Astrocyte (in vitro differentiated cells and primary cell): ENCODE measurements around the gene BANP. TPM values are rescaled to one million over a fixed set of nuclear protein-coding genes. Genes with fewer than 3 reads are reported as not detected.
"Not testable (repeated sequence)": the region's sequence is repeated elsewhere in the genome, so short reads cannot be mapped to it uniquely, and the experiment has no call there.

ENCODE experiments used
- DNase-seq: peaks from one replicate; pipeline ENCODE4 v3.0.0-alpha.2; 2010; ENCODE audit warnings: low read depth
- FAIRE-seq: peaks from 2 replicates; lab custom pipeline; 2011; peaks lifted over from hg19 to GRCh38; lab: Jason Lieb, UNC
- H2AFZ ChIP-seq: 2 replicates; pipeline ENCODE4 v1.6.0; 2012; ENCODE audit warnings: low read depth, low read length, inconsistent platforms
- H3K27ac ChIP-seq: 2 replicates; pipeline ENCODE4 v1.5.1; 2011; ENCODE audit warnings: low read depth, low read length, inconsistent platforms
- H3K27me3 ChIP-seq: 2 replicates; pipeline ENCODE4 v1.6.0; 2011; ENCODE audit warnings: low read length, inconsistent platforms; ENCODE audit not compliant: insufficient read depth
- H3K36me3 ChIP-seq: 2 replicates; pipeline ENCODE4 v1.5.1; 2011; ENCODE audit warnings: low read length, inconsistent platforms; ENCODE audit not compliant: insufficient read depth
- H3K4me1 ChIP-seq: 2 replicates; pipeline ENCODE4 v1.5.1; 2011; ENCODE audit warnings: low read length, inconsistent platforms; ENCODE audit not compliant: insufficient read depth
- H3K4me2 ChIP-seq: 2 replicates; pipeline ENCODE4 v1.6.0; 2012; ENCODE audit warnings: low read length, inconsistent platforms
- H3K4me3 ChIP-seq: 2 replicates; pipeline ENCODE4 v1.5.1; 2011; ENCODE audit warnings: low read depth, mild to moderate bottlenecking, low read length, inconsistent platforms; ENCODE audit not compliant: insufficient read depth
- H3K79me2 ChIP-seq: 2 replicates; pipeline ENCODE4 v1.6.0; 2012; ENCODE audit warnings: mild to moderate bottlenecking, low read length, inconsistent platforms; ENCODE audit not compliant: insufficient read depth
- H3K9ac ChIP-seq: 2 replicates; pipeline ENCODE4 v1.6.0; 2012; ENCODE audit warnings: mild to moderate bottlenecking, low read length, inconsistent platforms
- H3K9me3 ChIP-seq: 2 replicates; pipeline ENCODE4 v1.5.1; 2012; ENCODE audit warnings: low read depth, mild to moderate bottlenecking, low read length, inconsistent platforms; ENCODE audit not compliant: insufficient read depth
- H4K20me1 ChIP-seq: 2 replicates; pipeline ENCODE4 v1.6.0; 2012; ENCODE audit warnings: low read length, inconsistent platforms; ENCODE audit not compliant: insufficient read depth
- H3K27ac Mint-ChIP-seq: one replicate; pipeline ENCODE4 v1.8.0; 2021; ENCODE audit warnings: mild to moderate bottlenecking, mixed read lengths; ENCODE audit not compliant: unreplicated experiment
- H3K27me3 Mint-ChIP-seq: one replicate; pipeline ENCODE4 v1.8.0; 2021; ENCODE audit warnings: low read depth, mixed read lengths; ENCODE audit not compliant: unreplicated experiment
- H3K36me3 Mint-ChIP-seq: one replicate; pipeline ENCODE4 v1.8.0; 2021; ENCODE audit warnings: low read depth, mixed read lengths; ENCODE audit not compliant: unreplicated experiment
- H3K4me1 Mint-ChIP-seq: one replicate; pipeline ENCODE4 v1.8.0; 2021; ENCODE audit warnings: low read depth, mixed read lengths; ENCODE audit not compliant: unreplicated experiment
- H3K4me3 Mint-ChIP-seq: one replicate; pipeline ENCODE4 v1.8.0; 2021; ENCODE audit warnings: mild to moderate bottlenecking, moderate library complexity, mixed read lengths; ENCODE audit not compliant: unreplicated experiment
- H3K9me3 Mint-ChIP-seq: one replicate; pipeline ENCODE4 v1.8.0; 2021; ENCODE audit warnings: mild to moderate bottlenecking, mixed read lengths; ENCODE audit not compliant: unreplicated experiment
- CTCF ChIP-seq: IDR thresholded peaks from 2 replicates; pipeline ENCODE4 v1.5.1; 2011; ENCODE audit warnings: low read depth, mild to moderate bottlenecking, inconsistent platforms, low read length, moderate library complexity; ENCODE audit not compliant: insufficient read depth
- EZH2 ChIP-seq: IDR thresholded peaks from 2 replicates; pipeline ENCODE4 v1.6.1; 2012; ENCODE audit warnings: mild to moderate bottlenecking, low read length, inconsistent platforms; ENCODE audit not compliant: insufficient read depth
- total RNA-seq: library from RNA; stranded (reverse); gene quantifications from 2 replicates; pipeline ENCODE4 v1.2.1, GENCODE V29; 2021

The BANP gene
- total RNA-seq, 1 donor from 2014 or later: 28.9 TPM

GRCh38 chr16:88117476-88117868, 166.2 kb downstream of the BANP start:
- Histone ChIP-seq H3K9me3 (no peaks in the 10 kb centered on the region), H3K79me2 (no peaks in the 10 kb centered on the region), H3K27ac (no peak overlapping the region), H3K27me3 (no peaks in the 10 kb centered on the region), H3K4me3 (no peak overlapping the region), H3K4me2 (no peak overlapping the region), H3K36me3 (no peaks in the 10 kb centered on the region), H2AFZ (no peak overlapping the region), H3K4me1 (peaks cover 6% of the 10 kb centered on the region), H4K20me1 (no peaks in the 10 kb centered on the region), H3K9ac (no peak overlapping the region)
- FAIRE-seq: no peak
- no peak for TF ChIP-seq EZH2
- no peak for TF ChIP-seq CTCF
- no peak overlapping the region for H3K27ac Mint-ChIP-seq
- no peaks in the 10 kb centered on the region for H3K9me3 Mint-ChIP-seq
- H3K4me3 Mint-ChIP-seq: no peak overlapping the region
- peaks cover 13% of the 10 kb centered on the region for H3K4me1 Mint-ChIP-seq
- DNase-seq: no peak
- H3K36me3 Mint-ChIP-seq: no peaks in the 10 kb centered on the region
- peaks cover 13% of the 10 kb centered on the region for H3K27me3 Mint-ChIP-seq

GRCh38 chr16:88118376-88118775, 167.1 kb downstream of the BANP start:
- H3K9ac ChIP-seq: peak overlapping the region; percentile 68
- TF ChIP-seq CTCF (no peak), EZH2 (no peak)
- H3K36me3 Mint-ChIP-seq: no peaks in the 10 kb centered on the region
- H3K9me3 ChIP-seq: no peaks in the 10 kb centered on the region
- H3K36me3 ChIP-seq: no peaks in the 10 kb centered on the region
- H4K20me1 ChIP-seq: no peaks in the 10 kb centered on the region
- no peaks in the 10 kb centered on the region for H3K79me2 ChIP-seq
- H2AFZ ChIP-seq: no peak overlapping the region
- H3K4me1 Mint-ChIP-seq: peaks cover 13% of the 10 kb centered on the region
- no peak for DNase-seq
- no peaks in the 10 kb centered on the region for H3K9me3 Mint-ChIP-seq
- H3K4me3 ChIP-seq: no peak overlapping the region
- H3K4me2 ChIP-seq: peak overlapping the region; percentile 75
- H3K27me3 ChIP-seq: no peaks in the 10 kb centered on the region
- peaks cover 12% of the 10 kb centered on the region for H3K27me3 Mint-ChIP-seq
- peaks cover 6% of the 10 kb centered on the region for H3K4me1 ChIP-seq
- no peak overlapping the region for H3K4me3 Mint-ChIP-seq
- peak overlapping the region; percentile 62 for H3K27ac ChIP-seq
- H3K27ac Mint-ChIP-seq: no peak overlapping the region
- FAIRE-seq: no peak

- FAIRE-seq: peak; percentile 99
Measured at GRCh38 chr16:88118852-88119741, 167.9 kb downstream of the BANP start.

GRCh38 chr16:88119881-88120751, 168.9 kb downstream of the BANP start:
- not testable (repeated sequence) for FAIRE-seq, DNase-seq, H3K9me3 Mint-ChIP-seq, H2AFZ ChIP-seq, H3K79me2 ChIP-seq, H3K27ac ChIP-seq, H3K4me3 Mint-ChIP-seq, H3K27me3 ChIP-seq, H3K9me3 ChIP-seq, H3K36me3 ChIP-seq, H3K27me3 Mint-ChIP-seq, H3K4me1 ChIP-seq, H3K4me3 ChIP-seq, H3K36me3 Mint-ChIP-seq, H4K20me1 ChIP-seq, H3K27ac Mint-ChIP-seq
- H3K4me1 Mint-ChIP-seq: peaks cover 10% of the 10 kb centered on the region
- Histone ChIP-seq H3K9ac (peak overlapping the region; percentile 68), H3K4me2 (peak overlapping the region; percentile 75)

More at GRCh38 chr16:88118852-88119741, 167.9 kb downstream of the BANP start:
- peak overlapping the region; percentile 75 for H3K4me2 ChIP-seq
- not testable (repeated sequence) for H3K27me3 ChIP-seq, H3K27ac Mint-ChIP-seq, H3K9me3 Mint-ChIP-seq, H4K20me1 ChIP-seq, H3K79me2 ChIP-seq, H3K4me3 ChIP-seq, H3K9me3 ChIP-seq, H3K4me1 ChIP-seq, H3K36me3 ChIP-seq, H3K36me3 Mint-ChIP-seq
- peak; percentile 88 for DNase-seq
- H3K4me3 Mint-ChIP-seq: peak overlapping the region; percentile 28
- H3K27ac ChIP-seq: peak overlapping the region; percentile 73
- peak overlapping the region; percentile 68 for H3K9ac ChIP-seq
- peaks cover 12% of the 10 kb centered on the region for H3K27me3 Mint-ChIP-seq
- H3K4me1 Mint-ChIP-seq: peaks cover 13% of the 10 kb centered on the region
- peak overlapping the region; percentile 42 for H2AFZ ChIP-seq
